KMS-11 (cell line): ENCODE measurements around the gene STIMATE.

Experiments
- H2AFZ ChIP-seq: fragments of 200-600 bp; sonication (generic); 2 replicates; pipeline ENCODE4 v1.6.1; 2016; ENCODE audit warnings: antibody characterized with exemption, mixed run types, low read depth
- H3K27ac ChIP-seq: fragments of 200-600 bp; sonication (generic); 2 replicates; pipeline ENCODE4 v1.6.1; 2016; ENCODE audit warnings: mild to moderate bottlenecking, mixed run types
- H3K27me3 ChIP-seq: fragments of 200-600 bp; sonication (generic); 2 replicates; pipeline ENCODE4 v1.6.1; 2017; ENCODE audit warnings: mild to moderate bottlenecking, low read depth, mixed run types, moderate library complexity; ENCODE audit not compliant: insufficient read depth
- H3K36me3 ChIP-seq: fragments of 200-600 bp; sonication (generic); 2 replicates; pipeline ENCODE4 v1.6.1; 2017; ENCODE audit warnings: mild to moderate bottlenecking, mixed run types; ENCODE audit not compliant: insufficient read depth
- H3K4me1 ChIP-seq: fragments of 200-600 bp; sonication (generic); 2 replicates; pipeline ENCODE4 v1.6.1; 2016; ENCODE audit warnings: mild to moderate bottlenecking, low read depth, mixed run types; ENCODE audit not compliant: poor library complexity, severe bottlenecking
- H3K4me2 ChIP-seq: fragments of 200-600 bp; sonication (generic); 2 replicates; pipeline ENCODE4 v1.7.0; 2016; ENCODE audit warnings: mild to moderate bottlenecking, mixed run types
- H3K4me3 ChIP-seq: fragments of 200-600 bp; sonication (generic); IDR thresholded peaks from 2 replicates; pipeline ENCODE4 v1.6.1; 2017; ENCODE audit warnings: low read depth, low read length, mixed read lengths; ENCODE audit not compliant: insufficient read depth
- H3K79me2 ChIP-seq: fragments of 200-600 bp; sonication (generic); 2 replicates; pipeline ENCODE4 v1.6.1; 2016; ENCODE audit warnings: low read depth, mixed run types; ENCODE audit not compliant: insufficient read depth
- H3K9ac ChIP-seq: fragments of 200-600 bp; sonication (generic); 2 replicates; pipeline ENCODE4 v1.6.1; 2016; ENCODE audit warnings: mild to moderate bottlenecking, mixed run types
- H4K20me1 ChIP-seq: fragments of 200-600 bp; sonication (generic); 2 replicates; pipeline ENCODE4 v1.6.1; 2016; ENCODE audit warnings: mild to moderate bottlenecking, mixed run types; ENCODE audit not compliant: insufficient read depth
- TF ChIP-seq, protein P1 (sequence below): fragments of 200-600 bp; sonication (generic); conservative IDR thresholded peaks from 2 replicates; pipeline ENCODE4 v1.6.1; 2017; ENCODE audit warnings: low read depth, mild to moderate bottlenecking, antibody characterized with exemption, low read length, moderate library complexity, mixed read lengths

Gene STIMATE

DNA sequence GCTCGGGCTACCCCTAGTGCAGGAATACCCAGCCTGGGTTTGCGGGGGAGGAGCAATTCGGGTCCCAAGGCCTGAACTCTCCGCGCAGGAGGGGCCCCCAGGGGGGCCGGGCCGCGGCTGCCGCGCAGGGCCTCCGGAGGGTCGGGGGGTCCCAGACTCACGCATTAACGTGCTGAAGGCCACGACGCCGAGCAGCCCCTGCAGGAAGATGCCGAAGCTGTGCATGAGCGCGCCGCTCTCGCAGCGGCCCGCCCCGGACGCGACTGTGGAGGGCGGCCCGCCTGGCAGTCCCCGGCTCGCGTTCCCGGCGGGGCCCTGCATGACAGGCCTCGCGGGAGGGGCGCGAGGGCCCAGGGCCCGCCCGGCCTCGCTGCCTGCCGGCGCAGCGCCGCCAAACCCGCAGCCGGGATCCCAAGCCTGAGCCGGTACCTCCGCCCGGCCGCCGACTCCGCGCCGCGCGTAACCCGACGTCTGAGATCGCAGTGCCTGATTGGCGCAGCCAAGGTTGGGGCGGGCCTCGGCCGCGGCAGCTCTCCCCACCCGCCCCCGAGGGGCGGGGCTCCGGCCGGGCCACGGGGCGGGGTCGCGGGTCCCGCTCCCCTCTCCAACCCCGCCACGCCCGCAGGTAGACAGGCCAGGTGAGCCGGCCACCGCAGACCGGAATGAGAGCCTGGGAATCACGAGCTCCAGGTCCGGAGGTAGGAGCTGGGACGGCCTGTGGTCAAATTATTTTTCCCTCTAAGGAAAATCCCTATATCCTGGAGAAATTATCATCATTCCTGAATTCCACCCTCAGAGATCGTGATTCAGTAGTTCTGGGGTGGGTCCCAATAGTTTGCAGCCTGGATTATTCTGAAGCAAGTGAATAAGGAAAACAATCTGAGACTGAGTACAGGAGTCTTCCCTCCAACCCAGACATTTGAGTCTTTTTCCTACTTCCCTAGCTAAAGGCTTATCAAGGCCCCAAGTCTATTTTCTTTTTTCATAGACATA, at the start of gene STIMATE:
Gene STIMATE (minus strand): TSS at position 419 of the 993 bp plus-strand sequence. CDS start 98 bp downstream, at position 321.
- H3K9ac ChIP-seq, result peak within 1 kb of the TSS; percentile 49
- H4K20me1 ChIP-seq, result no peaks in the 10 kb centered on the region
- no peaks in the 10 kb centered on the region for H3K36me3 ChIP-seq
- H3K4me1 ChIP-seq, result no peaks in the 10 kb centered on the region
- H3K27me3 ChIP-seq, result no peaks in the 10 kb centered on the region
- peak within 1 kb of the TSS; percentile 73 for H2AFZ ChIP-seq
- TF ChIP-seq, protein P1, sequence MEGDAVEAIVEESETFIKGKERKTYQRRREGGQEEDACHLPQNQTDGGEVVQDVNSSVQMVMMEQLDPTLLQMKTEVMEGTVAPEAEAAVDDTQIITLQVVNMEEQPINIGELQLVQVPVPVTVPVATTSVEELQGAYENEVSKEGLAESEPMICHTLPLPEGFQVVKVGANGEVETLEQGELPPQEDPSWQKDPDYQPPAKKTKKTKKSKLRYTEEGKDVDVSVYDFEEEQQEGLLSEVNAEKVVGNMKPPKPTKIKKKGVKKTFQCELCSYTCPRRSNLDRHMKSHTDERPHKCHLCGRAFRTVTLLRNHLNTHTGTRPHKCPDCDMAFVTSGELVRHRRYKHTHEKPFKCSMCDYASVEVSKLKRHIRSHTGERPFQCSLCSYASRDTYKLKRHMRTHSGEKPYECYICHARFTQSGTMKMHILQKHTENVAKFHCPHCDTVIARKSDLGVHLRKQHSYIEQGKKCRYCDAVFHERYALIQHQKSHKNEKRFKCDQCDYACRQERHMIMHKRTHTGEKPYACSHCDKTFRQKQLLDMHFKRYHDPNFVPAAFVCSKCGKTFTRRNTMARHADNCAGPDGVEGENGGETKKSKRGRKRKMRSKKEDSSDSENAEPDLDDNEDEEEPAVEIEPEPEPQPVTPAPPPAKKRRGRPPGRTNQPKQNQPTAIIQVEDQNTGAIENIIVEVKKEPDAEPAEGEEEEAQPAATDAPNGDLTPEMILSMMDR, result no peak
- H3K4me3 ChIP-seq, result peak within 1 kb of the TSS; percentile 21
- no peak within 1 kb of the TSS for H3K27ac ChIP-seq
- no peaks in the 10 kb centered on the region for H3K79me2 ChIP-seq
- peak within 1 kb of the TSS; percentile 63 for H3K4me2 ChIP-seq

DNA sequence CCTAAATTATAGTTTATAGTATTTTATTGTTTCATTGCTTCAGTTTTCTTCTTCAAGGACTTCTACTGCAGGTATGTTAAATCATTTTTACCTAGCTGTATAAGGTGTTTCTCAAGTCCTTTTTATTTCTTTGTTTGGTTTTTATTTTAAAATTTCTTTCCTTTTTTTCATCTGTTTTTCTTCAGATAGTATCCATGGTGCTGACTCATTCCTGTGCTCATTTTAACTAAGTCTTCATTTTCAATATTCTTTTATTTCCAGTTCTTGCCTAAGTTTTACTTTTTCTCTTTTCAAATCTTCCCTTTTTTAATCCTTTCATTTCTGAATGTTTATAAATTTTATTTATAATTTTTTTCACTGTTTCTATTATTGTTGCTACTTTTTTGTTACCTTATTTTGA, 42.3 kb upstream of the STIMATE start:
- no peaks in the 10 kb centered on the region for H3K79me2 ChIP-seq
- H3K4me1 ChIP-seq, result no peaks in the 10 kb centered on the region
- TF ChIP-seq, protein P1, result no peak
- no peak overlapping the region for H3K9ac ChIP-seq
- H4K20me1 ChIP-seq, result no peaks in the 10 kb centered on the region
- H3K4me2 ChIP-seq, result no peak overlapping the region
- H2AFZ ChIP-seq, result no peak overlapping the region
- H3K36me3 ChIP-seq, result no peaks in the 10 kb centered on the region
- H3K27me3 ChIP-seq, result no peaks in the 10 kb centered on the region
- H3K27ac ChIP-seq, result no peak overlapping the region
- no peak overlapping the region for H3K4me3 ChIP-seq

DNA sequence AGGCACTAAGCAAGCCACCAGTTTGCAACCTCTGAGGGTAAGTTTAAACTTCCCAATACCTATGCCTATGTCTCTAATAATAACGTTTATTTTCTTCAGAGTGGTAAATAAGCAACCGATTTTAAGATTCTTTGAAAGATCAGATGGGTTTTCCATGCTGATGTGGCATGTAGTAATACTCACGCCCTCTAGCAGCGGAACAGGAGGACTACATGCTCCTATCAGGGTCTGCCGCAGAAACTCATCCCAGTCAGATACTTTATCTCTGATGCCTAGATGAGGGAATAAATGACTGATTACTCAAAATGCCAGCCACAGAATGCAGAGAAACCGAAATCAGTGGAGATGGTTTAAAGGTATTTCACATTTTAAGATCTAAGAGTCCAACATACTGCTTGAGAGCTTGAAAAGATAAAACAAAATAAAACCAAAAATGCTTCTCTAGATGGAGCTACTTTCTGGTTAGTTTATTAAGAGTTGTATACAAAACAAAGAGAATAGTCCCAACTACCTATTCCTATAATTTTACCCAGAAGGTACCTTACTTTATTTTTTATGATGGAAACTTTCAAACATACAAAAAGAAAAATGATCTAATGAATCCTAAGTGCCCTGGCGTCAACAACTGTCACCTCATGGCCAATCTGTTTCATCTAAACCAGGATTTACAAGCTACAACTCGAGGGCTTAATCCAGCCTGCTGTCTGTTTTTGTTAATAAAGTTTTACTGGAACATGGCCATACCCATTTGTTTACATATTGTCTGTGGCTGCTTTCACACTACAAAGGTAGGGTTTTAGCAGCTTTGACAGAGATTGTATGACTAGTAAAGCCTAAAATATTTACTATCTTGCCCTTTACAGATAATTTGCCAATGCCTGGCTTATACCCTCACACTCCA, 37.5 kb upstream of the STIMATE start:
- Histone ChIP-seq H3K4me2 (no peak overlapping the region), H2AFZ (no peak overlapping the region), H4K20me1 (no peaks in the 10 kb centered on the region), H3K27ac (no peak overlapping the region), H3K36me3 (no peaks in the 10 kb centered on the region), H3K9ac (no peak overlapping the region), H3K79me2 (no peaks in the 10 kb centered on the region), H3K27me3 (no peaks in the 10 kb centered on the region), H3K4me3 (no peak overlapping the region), H3K4me1 (no peaks in the 10 kb centered on the region)
- TF ChIP-seq, protein P1, result peak; percentile 62

DNA sequence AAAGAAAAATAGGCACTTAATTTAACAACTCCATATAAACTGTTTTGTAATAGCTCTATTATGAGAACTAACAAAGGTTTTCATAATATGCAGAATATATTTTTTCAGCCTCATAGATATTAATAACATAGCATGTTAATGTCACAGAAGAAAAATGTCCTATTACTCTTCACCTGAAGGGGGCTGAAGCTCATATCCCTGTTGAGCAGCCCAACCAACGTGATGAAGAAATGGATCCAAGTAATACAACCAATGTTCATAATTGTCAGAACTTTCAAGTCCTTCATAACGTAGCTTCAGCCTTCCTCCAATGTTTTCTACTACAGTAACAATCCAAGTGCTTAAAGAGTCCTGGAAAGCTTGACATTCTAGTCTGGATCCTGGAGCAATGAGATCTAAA, 34.5 kb upstream of the STIMATE start:
- Histone ChIP-seq H3K36me3 (no peaks in the 10 kb centered on the region), H3K27me3 (no peaks in the 10 kb centered on the region), H3K4me1 (no peaks in the 10 kb centered on the region), H4K20me1 (no peaks in the 10 kb centered on the region), H3K4me2 (no peak overlapping the region), H3K9ac (no peak overlapping the region), H2AFZ (no peak overlapping the region), H3K27ac (no peak overlapping the region), H3K4me3 (no peak overlapping the region), H3K79me2 (no peaks in the 10 kb centered on the region)
- TF ChIP-seq, protein P1, result no peak; the same call in 1 of the 2 replicates
